ENCODE results near the gene MBNL2. TPM values are rescaled to one million over a fixed set of nuclear protein-coding genes. Genes with fewer than 3 reads are reported as not detected.
A peak's percentile ranks its signal among the peaks of the same experiment; 100 is the strongest.

Gene MBNL2
- total and polyA plus RNA-seq, 2 of the 13 experiments (the other 11 are each of a cell fraction or from before 2014, with no cell fraction given), result 30.8 to 59.0 TPM

- TF ChIP-seq ARID3A (IDR thresholded peaks at IDR 0.05; ENCODE audit: low read depth, low read length) (peak; percentile 37; the same call in 1 of the 2 replicates), TFAP4 (IDR thresholded peaks at IDR 0.05; ENCODE audit: borderline replicate concordance, low read depth) (peak; percentile 21; the same call in 1 of the 2 replicates), ATF1 (CRISPR knock-in tag; IDR thresholded peaks at IDR 0.05) (peak; percentile 88), SIN3B (IDR thresholded peaks at IDR 0.05; ENCODE audit: low read length) (no peak), ZNF772 (CRISPR knock-in tag; IDR thresholded peaks at IDR 0.05) (no peak), ZSCAN29 (CRISPR knock-in tag; conservative IDR thresholded peaks at IDR 0.05) (no peak), MTA1 (CRISPR knock-in tag; IDR thresholded peaks at IDR 0.05; ENCODE audit: borderline replicate concordance) (0 out of 2 replicates have a peak, but pooled peaks have one; percentile 13), RFXAP (CRISPR knock-in tag; IDR thresholded peaks at IDR 0.05; ENCODE audit: borderline replicate concordance) (peak; percentile 100), ZFP37 (CRISPR knock-in tag; IDR thresholded peaks at IDR 0.05; ENCODE audit: borderline replicate concordance) (no peak), SP4 (CRISPR knock-in tag; IDR thresholded peaks at IDR 0.05) (peak; percentile 95), CEBPG (CRISPR knock-in tag; IDR thresholded peaks at IDR 0.05) (no peak), MBNL3 (CRISPR knock-in tag; conservative IDR thresholded peaks at IDR 0.05) (no peak), ZNF3 (CRISPR knock-in tag; IDR thresholded peaks at IDR 0.05) (no peak), ARID5B (CRISPR knock-in tag; IDR thresholded peaks at IDR 0.05) (peak; percentile 57; the same call in 1 of the 2 replicates), SP5 (CRISPR knock-in tag; IDR thresholded peaks at IDR 0.05; ENCODE audit: borderline replicate concordance, low read depth) (no peak; the same call in 1 of the 2 replicates), ZNF382 (CRISPR knock-in tag; IDR thresholded peaks at IDR 0.05; ENCODE audit: borderline replicate concordance) (no peak)
- TF ChIP-seq, protein P1, sequence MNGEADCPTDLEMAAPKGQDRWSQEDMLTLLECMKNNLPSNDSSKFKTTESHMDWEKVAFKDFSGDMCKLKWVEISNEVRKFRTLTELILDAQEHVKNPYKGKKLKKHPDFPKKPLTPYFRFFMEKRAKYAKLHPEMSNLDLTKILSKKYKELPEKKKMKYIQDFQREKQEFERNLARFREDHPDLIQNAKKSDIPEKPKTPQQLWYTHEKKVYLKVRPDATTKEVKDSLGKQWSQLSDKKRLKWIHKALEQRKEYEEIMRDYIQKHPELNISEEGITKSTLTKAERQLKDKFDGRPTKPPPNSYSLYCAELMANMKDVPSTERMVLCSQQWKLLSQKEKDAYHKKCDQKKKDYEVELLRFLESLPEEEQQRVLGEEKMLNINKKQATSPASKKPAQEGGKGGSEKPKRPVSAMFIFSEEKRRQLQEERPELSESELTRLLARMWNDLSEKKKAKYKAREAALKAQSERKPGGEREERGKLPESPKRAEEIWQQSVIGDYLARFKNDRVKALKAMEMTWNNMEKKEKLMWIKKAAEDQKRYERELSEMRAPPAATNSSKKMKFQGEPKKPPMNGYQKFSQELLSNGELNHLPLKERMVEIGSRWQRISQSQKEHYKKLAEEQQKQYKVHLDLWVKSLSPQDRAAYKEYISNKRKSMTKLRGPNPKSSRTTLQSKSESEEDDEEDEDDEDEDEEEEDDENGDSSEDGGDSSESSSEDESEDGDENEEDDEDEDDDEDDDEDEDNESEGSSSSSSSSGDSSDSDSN (CRISPR knock-in tag; IDR thresholded peaks at IDR 0.05), result 0 out of 2 replicates have a peak, but pooled peaks have one; percentile 18
- TF ChIP-seq, protein P2, sequence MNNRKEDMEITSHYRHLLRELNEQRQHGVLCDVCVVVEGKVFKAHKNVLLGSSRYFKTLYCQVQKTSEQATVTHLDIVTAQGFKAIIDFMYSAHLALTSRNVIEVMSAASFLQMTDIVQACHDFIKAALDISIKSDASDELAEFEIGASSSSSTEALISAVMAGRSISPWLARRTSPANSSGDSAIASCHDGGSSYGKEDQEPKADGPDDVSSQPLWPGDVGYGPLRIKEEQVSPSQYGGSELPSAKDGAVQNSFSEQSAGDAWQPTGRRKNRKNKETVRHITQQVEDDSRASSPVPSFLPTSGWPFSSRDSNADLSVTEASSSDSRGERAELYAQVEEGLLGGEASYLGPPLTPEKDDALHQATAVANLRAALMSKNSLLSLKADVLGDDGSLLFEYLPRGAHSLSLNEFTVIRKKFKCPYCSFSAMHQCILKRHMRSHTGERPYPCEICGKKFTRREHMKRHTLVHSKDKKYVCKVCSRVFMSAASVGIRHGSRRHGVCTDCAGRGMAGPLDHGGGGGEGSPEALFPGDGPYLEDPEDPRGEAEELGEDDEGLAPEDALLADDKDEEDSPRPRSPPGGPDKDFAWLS (CRISPR knock-in tag; IDR thresholded peaks at IDR 0.05; ENCODE audit: borderline replicate concordance), result no peak
These were observed 211.0 kb downstream of the MBNL2 start (continued) for GRCh38 chr13:97432917-97433726.
